ENCODE measurements around the gene RXRB.

DNA sequence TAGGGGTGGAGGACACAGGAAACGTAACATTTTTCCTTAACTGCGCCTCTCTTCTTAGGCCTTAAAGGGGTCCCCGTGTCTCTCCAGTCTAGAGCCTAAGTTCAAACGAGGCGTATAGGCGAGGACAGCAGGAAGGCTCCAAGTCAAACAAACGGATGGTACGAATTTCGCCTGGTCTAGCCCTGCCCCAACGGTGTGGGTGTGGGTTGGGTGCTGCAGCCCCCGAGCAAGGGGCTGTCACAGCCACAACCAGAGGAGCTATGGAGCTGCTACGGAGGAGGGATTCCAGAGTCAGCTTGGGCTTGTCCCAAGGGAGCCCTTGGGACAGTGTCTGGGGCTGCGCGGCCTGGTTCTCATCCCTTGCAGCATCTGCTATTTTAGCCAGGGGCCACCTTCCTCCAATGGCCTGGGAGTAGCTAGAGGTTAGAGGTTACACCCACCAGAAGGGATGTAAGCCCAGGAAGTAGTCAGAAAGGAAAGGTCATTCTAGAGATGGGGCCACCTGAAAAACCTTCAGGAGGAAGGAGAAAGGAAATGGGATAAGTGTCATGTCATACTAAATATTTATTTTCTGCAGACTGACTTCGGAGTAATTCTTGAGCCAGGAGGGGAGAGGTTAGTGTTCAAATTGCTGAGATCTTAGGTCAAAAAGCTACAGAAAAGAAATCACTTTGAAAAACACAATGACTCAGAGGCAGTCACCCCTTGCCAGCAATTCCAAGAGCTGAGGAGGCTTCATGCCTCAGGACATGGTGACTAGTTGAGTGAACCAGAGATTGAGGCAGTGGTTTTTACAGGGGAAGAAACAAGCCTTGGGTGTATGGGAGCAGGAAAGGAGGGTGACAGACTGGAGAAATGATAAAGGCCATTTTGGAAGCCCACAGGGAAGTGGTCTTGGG is 49.5 kb upstream of the RXRB start:
- TF ChIP-seq, protein P1, sequence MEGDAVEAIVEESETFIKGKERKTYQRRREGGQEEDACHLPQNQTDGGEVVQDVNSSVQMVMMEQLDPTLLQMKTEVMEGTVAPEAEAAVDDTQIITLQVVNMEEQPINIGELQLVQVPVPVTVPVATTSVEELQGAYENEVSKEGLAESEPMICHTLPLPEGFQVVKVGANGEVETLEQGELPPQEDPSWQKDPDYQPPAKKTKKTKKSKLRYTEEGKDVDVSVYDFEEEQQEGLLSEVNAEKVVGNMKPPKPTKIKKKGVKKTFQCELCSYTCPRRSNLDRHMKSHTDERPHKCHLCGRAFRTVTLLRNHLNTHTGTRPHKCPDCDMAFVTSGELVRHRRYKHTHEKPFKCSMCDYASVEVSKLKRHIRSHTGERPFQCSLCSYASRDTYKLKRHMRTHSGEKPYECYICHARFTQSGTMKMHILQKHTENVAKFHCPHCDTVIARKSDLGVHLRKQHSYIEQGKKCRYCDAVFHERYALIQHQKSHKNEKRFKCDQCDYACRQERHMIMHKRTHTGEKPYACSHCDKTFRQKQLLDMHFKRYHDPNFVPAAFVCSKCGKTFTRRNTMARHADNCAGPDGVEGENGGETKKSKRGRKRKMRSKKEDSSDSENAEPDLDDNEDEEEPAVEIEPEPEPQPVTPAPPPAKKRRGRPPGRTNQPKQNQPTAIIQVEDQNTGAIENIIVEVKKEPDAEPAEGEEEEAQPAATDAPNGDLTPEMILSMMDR (conservative IDR thresholded peaks at IDR 0.05 in 1 of 2, IDR thresholded peaks at IDR 0.05 in 1 of 2; ENCODE audit: low read depth in 1 of 2, low read length in 2 of 2), result no peak
- no peak for TF ChIP-seq EZH2 (IDR thresholded peaks at IDR 0.05; ENCODE audit: low read length, missing control alignments)
